LNCaP clone FGC (cell line): ENCODE measurements around the gene RPS6KA6.

Experiments used
- DNase-seq: peaks from one replicate; pipeline ENCODE4 v3.0.0-alpha.2; 2011; ENCODE audit warnings: low read depth
- H3K4me3 ChIP-seq: 2 replicates; pipeline ENCODE4 v1.5.1; 2011; ENCODE audit warnings: mild to moderate bottlenecking, low read depth, low read length, control low read depth
- TF ChIP-seq, protein P1 (sequence below): IDR thresholded peaks from 2 replicates; pipeline ENCODE4 v1.5.1; 2012; ENCODE audit warnings: mild to moderate bottlenecking; ENCODE audit not compliant: control insufficient read depth, insufficient read depth; ENCODE audit errors: extremely low read depth

RPS6KA6 gene

DNA sequence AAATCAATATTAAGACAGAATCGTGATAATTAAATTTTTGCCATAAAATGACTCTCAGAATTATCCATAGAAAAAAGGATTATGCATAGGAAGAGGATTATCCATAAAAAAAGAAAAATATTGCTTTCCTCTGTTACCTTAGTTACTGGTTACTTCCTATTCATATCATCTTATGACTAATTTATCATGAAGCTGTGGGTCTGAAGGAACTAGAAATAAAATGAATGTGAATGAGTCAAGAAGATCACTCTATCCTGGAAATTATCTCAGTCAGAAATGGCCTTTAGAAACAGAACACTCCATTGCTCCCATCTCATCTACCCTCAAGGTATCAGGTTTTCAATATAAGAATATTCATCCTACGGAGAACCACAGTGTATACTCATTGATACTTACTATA is 19.4 kb downstream of the RPS6KA6 start:
- no peak for DNase-seq
- no peak overlapping the region for H3K4me3 ChIP-seq
- TF ChIP-seq, protein P1, sequence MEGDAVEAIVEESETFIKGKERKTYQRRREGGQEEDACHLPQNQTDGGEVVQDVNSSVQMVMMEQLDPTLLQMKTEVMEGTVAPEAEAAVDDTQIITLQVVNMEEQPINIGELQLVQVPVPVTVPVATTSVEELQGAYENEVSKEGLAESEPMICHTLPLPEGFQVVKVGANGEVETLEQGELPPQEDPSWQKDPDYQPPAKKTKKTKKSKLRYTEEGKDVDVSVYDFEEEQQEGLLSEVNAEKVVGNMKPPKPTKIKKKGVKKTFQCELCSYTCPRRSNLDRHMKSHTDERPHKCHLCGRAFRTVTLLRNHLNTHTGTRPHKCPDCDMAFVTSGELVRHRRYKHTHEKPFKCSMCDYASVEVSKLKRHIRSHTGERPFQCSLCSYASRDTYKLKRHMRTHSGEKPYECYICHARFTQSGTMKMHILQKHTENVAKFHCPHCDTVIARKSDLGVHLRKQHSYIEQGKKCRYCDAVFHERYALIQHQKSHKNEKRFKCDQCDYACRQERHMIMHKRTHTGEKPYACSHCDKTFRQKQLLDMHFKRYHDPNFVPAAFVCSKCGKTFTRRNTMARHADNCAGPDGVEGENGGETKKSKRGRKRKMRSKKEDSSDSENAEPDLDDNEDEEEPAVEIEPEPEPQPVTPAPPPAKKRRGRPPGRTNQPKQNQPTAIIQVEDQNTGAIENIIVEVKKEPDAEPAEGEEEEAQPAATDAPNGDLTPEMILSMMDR, result no peak

DNA sequence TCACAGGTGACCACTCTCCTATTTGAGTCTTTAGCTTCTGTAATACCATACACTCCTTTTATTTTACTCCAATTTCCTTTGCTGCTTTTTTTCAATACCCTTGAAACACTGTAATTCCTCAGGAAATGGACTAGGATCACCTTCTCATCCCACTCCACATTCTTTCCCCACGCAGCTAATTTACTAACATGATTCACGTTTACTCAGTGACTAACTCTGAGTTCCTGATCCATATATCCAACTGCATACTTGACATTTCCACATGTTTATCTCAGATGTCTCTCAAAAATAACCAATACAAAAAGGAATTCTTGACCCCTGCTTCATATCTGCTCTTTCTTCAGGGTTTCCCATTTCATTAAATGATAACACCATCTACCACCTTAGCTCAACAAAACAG is 19.9 kb downstream of the RPS6KA6 start:
- no peak for DNase-seq
- TF ChIP-seq, protein P1, result no peak
- H3K4me3 ChIP-seq, result no peak overlapping the region

DNA sequence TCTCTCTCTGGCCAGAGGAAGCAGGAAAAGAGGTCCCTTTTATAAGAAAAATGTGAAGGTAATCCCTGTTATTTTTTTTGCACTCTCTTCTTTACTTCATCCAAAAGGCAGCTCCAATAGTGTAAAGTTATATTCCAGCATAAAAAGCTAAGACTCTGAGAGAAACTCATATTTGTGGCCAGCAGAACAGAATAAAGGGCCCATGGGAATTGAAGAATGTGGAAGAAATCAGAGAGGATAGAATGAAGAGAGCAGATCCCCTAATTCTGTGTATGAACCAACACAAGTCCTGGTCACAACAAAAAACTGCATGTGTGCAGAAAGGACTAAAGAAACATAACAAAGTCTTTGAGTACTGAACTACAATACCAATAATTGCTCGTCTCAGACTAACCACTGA is 22.3 kb downstream of the RPS6KA6 start:
- H3K4me3 ChIP-seq, result no peak overlapping the region
- DNase-seq, result no peak
- TF ChIP-seq, protein P1, result no peak

DNA sequence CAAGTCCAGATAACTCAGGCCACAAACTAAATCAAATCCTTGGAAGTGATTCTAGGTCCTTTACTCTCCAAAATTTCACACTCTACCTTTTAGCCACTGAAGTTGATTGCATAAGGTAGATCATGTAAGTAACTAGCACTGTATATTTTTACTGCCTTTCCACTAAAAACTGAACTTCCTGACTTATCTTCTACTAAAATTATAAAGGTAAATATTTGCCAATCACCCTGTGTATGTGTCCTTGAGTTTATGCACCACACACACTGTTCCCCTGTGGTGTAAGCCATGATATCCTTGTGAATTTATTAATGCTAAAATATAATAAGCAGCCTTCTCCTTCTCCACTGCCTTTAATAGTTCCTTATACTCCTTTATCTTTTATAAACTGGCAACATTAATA is 25.6 kb downstream of the RPS6KA6 start:
- TF ChIP-seq, protein P1, result no peak
- H3K4me3 ChIP-seq, result no peak overlapping the region

DNA sequence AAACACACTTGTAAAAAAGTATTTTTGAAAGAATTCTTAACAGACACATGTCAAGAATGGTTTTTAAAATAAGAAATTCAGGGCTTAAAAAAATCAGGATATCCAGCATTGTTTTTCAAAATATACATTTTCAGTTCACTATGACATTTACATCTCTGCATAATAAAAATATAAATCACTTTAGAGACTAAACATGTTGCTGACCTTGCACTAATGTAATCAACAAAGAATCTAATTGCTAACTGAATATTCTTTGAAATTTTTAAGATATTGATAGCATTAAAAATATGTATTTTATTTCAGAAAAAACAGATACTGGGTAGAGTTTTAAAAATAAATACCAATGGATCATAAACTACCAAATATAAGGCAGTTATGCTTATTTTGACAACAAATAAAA is 26.4 kb downstream of the RPS6KA6 start:
- TF ChIP-seq, protein P1, result no peak
- H3K4me3 ChIP-seq, result no peak overlapping the region
- DNase-seq, result no peak

More for the DNA sequence above, 25.6 kb downstream of the RPS6KA6 start:
- no peak for DNase-seq

DNA sequence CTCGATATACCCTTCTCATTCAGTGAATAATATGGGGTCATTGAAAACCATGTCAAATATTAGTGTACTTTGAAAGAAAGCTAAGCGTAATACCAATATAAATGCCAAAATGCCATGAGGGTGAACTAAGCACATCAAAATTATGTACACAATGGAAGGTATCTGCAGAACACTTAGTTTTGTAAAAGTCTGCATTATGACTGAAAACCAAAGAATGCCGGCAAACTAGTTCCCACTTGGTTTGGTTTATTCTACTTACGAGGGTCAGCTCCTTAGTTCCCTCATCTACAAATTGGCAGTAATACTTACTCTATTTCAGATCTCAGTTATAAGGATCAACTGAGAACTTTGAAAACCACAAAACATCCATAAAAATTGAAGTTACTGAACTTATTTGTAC is 27.3 kb downstream of the RPS6KA6 start:
- no peak overlapping the region for H3K4me3 ChIP-seq
- TF ChIP-seq, protein P1, result no peak
- DNase-seq, result no peak

DNA sequence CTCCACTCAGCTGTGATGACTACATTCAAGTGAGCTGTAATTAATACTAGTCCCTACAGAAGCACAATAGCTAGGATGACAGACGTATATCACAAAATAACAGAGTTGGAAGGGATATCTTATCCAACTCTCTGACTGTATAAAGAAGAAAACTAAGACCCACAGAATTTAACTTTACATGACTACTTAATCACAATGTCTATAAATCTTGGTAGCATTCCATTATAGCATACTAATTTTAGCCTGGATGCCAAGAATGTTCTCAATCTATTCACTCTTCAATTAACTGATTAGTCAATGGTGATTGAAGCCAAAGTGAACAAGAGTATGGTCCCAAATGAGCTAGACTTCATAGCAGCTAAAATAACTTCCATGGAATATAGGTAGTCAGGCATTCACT is 31.2 kb downstream of the RPS6KA6 start:
- no peak overlapping the region for H3K4me3 ChIP-seq
- DNase-seq, result no peak
- TF ChIP-seq, protein P1, result no peak
